Astrocyte of the cerebellum (primary cell): Measurements from ENCODE around the gene PCDHGB4.
A peak's percentile ranks its signal among the peaks of the same experiment; 100 is the strongest.
"Not testable (repeated sequence)": the region's sequence is repeated elsewhere in the genome, so short reads cannot be mapped to it uniquely, and the experiment has no call there.

Experiments used
- DNase-seq: peaks from one replicate; pipeline ENCODE4 v3.0.0-alpha.2; 2011; ENCODE audit warnings: low read depth
- H3K4me3 ChIP-seq: 2 replicates; pipeline ENCODE4 v1.5.1; 2011; ENCODE audit warnings: mild to moderate bottlenecking, low read depth, low read length, moderate library complexity
- in situ Hi-C: cut with HindIII; loops from 2 replicates; pipeline ENCODE4 v1.10.0; 2017; ENCODE audit warnings: low sequenced_read_pairs
- TF ChIP-seq, protein P1 (sequence below): IDR thresholded peaks from 2 replicates; pipeline ENCODE4 v1.5.1; 2012; ENCODE audit warnings: low read length, low read depth, moderate library complexity, mild to moderate bottlenecking; ENCODE audit errors: missing control alignments

PCDHGB4 gene

GRCh38 chr5:141369994-141370848, 17.3 kb upstream of the PCDHGB4 start, which contains the start of gene PCDHGB3:
Gene PCDHGB3, plus strand, starts transcription at chr5:141370242. Its CDS starts 153 bp downstream, at chr5:141370395.
- TF ChIP-seq, protein P1, sequence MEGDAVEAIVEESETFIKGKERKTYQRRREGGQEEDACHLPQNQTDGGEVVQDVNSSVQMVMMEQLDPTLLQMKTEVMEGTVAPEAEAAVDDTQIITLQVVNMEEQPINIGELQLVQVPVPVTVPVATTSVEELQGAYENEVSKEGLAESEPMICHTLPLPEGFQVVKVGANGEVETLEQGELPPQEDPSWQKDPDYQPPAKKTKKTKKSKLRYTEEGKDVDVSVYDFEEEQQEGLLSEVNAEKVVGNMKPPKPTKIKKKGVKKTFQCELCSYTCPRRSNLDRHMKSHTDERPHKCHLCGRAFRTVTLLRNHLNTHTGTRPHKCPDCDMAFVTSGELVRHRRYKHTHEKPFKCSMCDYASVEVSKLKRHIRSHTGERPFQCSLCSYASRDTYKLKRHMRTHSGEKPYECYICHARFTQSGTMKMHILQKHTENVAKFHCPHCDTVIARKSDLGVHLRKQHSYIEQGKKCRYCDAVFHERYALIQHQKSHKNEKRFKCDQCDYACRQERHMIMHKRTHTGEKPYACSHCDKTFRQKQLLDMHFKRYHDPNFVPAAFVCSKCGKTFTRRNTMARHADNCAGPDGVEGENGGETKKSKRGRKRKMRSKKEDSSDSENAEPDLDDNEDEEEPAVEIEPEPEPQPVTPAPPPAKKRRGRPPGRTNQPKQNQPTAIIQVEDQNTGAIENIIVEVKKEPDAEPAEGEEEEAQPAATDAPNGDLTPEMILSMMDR: peak; percentile 36
- peak within 1 kb of the TSS; percentile 23 for H3K4me3 ChIP-seq
- in situ Hi-C loops: no loop called here
- no peak for DNase-seq

- TF ChIP-seq, protein P1: no peak
- H3K4me3 ChIP-seq: no peak overlapping the region
- DNase-seq: no peak
- in situ Hi-C loops: no loop called here
Measured at GRCh38 chr5:141371572-141372475, 15.7 kb upstream of the PCDHGB4 start.

- in situ Hi-C loops: no loop called here
Measured at GRCh38 chr5:141373673-141374317, 13.7 kb upstream of the PCDHGB4 start, which contains the start of gene PCDHGA6. Gene PCDHGA6, plus strand, starts transcription at chr5:141373891. Its CDS starts 193 bp downstream, at chr5:141374084.

DNA sequence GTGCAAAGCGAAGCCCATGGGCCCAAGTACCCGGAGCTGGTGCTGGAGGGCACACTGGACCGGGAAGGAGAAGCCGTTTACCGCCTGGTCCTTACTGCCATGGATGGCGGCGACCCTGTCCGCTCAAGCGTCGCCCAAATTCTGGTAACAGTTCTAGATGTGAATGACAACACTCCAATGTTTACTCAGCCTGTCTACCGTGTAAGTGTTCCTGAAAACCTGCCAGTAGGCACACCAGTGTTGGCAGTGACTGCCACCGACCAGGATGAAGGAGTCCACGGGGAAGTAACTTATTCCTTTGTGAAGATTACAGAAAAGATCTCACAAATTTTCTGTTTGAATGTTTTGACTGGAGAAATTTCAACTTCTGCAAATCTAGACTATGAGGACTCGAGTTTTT, 12.9 kb upstream of the PCDHGB4 start:
- in situ Hi-C loops: no loop called here
- no peak overlapping the region for H3K4me3 ChIP-seq
- no peak for DNase-seq
- TF ChIP-seq, protein P1: no peak

More at GRCh38 chr5:141373673-141374317, 13.7 kb upstream of the PCDHGB4 start, which contains the start of gene PCDHGA6:
- TF ChIP-seq, protein P1: peak; percentile 46
- H3K4me3 ChIP-seq: peak within 1 kb of the TSS; percentile 33
- DNase-seq: no peak

DNA sequence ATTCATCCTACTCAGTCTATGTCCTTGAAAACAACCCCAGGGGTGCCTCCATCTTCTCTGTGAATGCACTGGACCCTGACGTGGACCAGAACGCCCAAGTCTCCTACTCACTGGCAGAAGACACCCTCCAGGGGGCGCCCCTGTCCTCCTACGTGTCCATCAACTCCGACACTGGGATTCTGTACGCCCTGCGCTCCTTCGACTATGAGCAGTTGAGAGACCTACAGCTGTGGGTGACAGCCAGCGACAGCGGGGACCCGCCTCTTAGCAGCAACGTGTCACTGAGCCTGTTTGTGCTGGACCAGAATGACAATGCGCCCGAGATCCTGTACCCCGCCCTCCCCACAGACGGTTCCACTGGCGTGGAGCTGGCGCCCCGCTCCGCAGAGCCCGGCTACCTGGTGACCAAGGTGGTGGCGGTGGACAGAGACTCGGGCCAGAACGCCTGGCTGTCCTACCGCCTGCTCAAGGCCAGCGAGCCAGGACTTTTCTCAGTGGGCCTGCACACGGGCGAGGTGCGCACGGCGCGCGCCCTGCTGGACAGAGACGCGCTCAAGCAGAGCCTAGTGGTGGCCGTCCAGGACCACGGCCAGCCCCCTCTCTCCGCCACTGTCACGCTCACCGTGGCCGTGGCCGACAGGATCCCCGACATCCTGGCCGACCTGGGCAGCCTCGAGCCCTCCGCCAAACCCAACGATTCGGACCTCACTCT, 11.9 kb upstream of the PCDHGB4 start:
- in situ Hi-C loops, H3K4me3 ChIP-seq, DNase-seq: not testable (repeated sequence)

DNA sequence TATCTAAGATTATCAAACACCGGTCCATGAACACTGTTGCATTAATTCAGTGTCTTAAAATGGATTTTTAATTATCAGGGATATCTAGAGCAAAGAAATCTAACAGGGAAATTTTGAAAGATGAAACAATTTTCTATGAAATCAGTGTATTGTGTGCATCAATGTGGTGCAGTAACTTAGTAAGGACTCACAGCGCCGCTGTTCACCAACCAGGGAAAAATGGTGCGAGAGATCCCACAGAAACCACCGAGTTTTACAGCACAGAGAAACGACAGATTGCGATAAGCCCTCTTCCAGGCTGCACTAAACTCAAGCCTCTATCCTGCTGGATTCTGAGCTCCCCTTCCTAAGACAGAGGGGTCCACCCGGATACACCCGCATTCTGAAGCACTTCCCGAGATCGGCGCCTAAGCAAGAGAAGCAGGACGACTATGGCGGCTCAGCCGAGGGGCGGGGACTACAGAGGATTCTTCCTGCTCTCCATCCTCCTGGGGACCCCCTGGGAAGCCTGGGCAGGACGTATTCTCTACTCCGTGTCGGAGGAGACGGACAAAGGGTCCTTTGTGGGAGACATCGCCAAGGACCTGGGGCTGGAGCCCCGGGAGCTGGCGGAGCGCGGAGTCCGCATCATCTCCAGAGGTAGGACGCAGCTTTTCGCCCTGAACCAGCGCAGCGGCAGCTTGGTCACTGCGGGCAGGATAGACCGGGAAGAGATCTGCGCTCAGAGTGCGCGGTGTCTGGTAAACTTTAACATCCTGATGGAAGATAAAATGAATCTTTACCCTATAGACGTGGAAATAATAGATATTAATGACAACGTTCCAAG, 4.8 kb upstream of the PCDHGB4 start, which contains the start of gene PCDHGA7:
Gene PCDHGA7 (plus strand): TSS at position 274 of the 826 bp plus-strand sequence. CDS start 158 bp downstream, at position 432.
- no peak for DNase-seq
- in situ Hi-C loops: no loop called here
- H3K4me3 ChIP-seq: peak within 1 kb of the TSS; percentile 43
- TF ChIP-seq, protein P1: peak; percentile 47
